AG10803 (cell line): ENCODE data around the gene RAMP1.

Experiments used
- DNase-seq: peaks from one replicate; pipeline ENCODE4 v3.0.0; 2010; ENCODE audit warnings: low read depth
- H3K4me3 ChIP-seq: 2 replicates; pipeline ENCODE4 v1.5.1; 2011; ENCODE audit warnings: mild to moderate bottlenecking, low read length, control low read depth
- TF ChIP-seq, protein P1 (sequence below): conservative IDR thresholded peaks from 2 replicates; pipeline ENCODE4 v1.5.1; 2011; ENCODE audit warnings: mild to moderate bottlenecking, low read length, control low read depth, inconsistent platforms

The RAMP1 gene

DNA sequence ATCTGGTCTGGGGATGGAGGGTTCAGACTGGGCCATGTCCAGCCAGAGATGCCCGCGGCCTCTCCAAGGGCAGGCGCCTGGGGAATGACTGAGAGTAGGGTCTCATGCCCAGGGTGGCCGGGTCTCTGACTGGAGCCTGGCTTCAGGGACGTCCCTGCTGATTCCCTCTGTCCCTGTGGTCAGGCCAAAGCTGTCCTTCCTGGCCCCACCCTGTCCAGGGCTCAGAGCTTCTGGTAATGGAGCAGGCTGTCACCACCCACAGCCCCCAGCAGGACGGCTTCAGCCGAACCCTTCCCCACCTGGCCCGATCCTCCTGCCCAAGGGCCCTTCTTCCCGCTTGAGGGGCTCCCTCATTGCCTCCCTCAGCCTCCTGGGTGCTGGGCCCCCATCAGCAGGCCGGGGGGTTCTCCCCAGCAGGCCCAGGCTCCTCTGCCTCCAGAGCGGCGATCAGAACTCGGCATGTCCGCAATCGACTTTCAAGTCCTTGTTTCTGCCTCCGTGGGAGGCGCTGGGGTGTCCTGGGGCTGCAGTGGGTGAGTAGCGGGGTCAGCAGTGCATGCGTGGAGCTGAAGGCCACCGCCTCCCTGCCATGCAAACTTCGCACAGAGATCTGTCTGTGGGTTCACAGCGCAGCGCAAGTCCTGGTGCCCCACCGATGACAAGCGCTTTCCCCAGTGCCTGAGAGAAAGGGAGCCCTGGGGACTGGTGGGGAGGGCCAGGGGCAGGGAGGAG, 18.3 kb downstream of the RAMP1 start:
- no peak overlapping the region for H3K4me3 ChIP-seq
- TF ChIP-seq, protein P1, sequence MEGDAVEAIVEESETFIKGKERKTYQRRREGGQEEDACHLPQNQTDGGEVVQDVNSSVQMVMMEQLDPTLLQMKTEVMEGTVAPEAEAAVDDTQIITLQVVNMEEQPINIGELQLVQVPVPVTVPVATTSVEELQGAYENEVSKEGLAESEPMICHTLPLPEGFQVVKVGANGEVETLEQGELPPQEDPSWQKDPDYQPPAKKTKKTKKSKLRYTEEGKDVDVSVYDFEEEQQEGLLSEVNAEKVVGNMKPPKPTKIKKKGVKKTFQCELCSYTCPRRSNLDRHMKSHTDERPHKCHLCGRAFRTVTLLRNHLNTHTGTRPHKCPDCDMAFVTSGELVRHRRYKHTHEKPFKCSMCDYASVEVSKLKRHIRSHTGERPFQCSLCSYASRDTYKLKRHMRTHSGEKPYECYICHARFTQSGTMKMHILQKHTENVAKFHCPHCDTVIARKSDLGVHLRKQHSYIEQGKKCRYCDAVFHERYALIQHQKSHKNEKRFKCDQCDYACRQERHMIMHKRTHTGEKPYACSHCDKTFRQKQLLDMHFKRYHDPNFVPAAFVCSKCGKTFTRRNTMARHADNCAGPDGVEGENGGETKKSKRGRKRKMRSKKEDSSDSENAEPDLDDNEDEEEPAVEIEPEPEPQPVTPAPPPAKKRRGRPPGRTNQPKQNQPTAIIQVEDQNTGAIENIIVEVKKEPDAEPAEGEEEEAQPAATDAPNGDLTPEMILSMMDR, result no peak

DNA sequence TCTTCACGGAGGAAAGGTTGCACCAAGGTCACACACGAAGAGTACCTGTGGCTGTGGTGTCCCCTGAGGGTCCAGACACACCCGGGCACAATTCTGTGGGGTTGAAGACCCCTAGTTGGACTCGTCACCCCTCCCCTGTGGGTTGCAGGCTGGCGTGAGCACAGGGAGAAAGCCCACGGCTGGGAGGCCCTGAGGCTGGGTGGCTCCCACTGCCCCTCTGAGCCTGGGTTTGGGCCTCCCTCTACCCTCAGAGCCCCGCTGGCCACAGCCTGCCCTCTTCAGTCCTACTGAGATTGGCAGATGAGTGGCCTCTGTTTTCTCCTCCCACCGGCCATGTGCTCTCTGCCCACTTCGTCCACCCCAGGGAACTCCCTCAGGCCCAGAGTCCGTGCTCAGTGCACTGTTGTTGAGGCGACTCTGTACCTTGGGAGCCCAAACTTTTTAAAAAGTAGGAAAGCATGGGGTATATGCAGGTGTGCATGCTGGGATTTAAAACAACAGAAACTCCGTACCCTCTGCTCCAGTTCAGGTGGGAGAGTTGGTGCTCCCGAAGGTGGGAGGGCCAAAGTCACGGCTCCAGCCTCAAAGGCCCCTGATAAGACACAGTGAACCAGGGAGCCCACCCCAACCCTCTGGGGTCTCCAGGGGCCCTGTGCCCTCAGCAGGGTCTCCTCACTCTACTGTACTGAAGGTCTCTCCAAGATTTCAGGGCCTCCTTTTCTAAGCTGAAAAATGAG, 19.1 kb downstream of the RAMP1 start:
- TF ChIP-seq, protein P1, result no peak
- H3K4me3 ChIP-seq, result no peak overlapping the region
- DNase-seq, result no peak

More for the DNA sequence above, 18.3 kb downstream of the RAMP1 start:
- no peak for DNase-seq

DNA sequence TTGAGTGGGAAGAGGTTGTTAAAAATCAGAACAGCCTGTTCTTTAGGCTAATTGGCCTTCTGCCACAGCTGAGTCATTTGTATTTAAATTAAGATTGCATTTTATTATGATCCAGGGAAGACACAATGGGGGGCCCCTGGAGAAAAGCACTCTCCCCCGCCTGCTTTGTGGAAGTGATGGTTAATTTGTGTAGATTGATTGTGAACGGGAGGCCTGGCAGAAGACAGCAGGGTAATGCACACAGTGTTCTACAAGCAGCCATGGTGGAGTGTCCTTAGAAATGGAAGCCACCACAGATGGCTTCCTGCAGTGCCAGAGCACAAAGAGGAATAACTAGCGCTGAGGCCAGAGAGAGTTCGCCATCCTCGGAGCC, 19.6 kb downstream of the RAMP1 start:
- TF ChIP-seq, protein P1, result no peak
- no peak overlapping the region for H3K4me3 ChIP-seq
- no peak for DNase-seq

DNA sequence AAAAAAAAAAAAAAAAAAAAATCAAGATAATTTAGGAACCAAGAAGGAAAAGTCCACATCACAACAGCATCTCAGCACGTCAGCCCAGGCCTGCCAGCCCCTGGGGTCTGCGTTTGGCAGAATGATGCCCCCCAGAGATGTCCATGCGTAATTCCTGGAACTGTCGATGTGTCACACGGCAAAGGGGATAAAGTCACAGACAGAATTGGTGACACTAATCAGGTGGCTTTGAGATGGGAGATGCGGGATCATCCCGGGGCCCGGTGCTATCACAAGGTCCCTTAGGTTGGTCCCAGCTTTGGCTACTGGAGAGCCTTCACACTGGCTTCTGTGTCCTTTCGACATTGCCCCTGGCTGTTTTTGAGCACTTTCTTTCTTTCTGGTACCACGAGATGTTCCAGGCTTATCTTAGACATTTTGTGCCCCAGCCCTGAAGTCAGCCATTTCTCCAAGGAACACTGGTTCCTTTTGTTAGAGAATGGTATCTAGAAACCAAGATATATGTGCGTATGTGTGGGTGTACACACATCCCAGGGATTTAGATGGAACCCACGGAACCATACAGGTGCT, 20.7 kb downstream of the RAMP1 start:
- no peak for DNase-seq
- H3K4me3 ChIP-seq, result no peak overlapping the region
- TF ChIP-seq, protein P1, result no peak

DNA sequence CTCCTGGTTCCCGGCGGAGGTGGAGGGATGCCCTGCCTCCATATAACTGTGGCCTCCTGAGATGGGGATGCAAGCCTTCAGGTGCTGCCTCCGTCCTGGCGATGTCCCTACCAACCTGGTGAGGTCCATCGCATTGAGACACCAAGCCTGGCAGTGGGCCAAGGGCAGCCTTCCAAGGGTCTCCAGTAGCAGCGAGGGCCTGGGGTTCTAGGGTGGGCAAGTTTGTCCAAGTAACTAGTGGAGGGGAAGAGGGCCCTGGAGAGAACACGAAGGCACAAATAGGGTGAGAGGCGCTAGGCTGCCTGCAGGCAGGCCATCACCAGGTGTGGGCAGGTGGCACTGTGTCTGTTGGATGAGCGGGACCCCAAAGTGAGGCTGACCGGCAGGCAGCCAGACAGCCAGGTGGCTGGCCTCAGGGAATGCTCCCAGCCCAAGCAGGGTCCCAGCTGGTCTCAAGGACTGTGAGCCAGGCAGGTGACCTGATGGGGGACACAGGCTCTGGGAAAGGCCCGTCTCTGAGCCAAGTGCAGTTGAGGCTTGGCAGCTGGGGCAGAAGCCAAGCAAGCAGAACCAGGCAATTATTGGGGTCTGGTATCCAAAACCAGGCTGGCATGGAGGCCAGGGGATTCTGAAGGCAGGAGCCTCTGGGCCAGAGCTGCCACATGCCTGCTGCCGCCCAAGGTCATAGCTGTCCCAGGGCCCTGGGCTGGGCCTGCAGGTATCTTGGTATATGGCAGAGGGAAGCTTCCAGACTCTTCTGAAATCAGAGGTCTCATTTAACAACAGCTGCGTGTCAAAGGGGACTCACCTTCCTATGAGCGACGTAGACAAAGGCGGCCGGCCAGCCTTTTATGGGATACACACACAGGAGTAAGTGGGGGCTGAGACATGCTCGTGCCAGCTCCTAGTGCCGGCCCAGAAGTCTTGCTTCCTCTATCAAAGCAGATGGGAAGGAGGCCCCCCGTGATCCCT, 23.4 kb downstream of the RAMP1 start:
- no peak overlapping the region for H3K4me3 ChIP-seq
- no peak for DNase-seq
- TF ChIP-seq, protein P1, result no peak

DNA sequence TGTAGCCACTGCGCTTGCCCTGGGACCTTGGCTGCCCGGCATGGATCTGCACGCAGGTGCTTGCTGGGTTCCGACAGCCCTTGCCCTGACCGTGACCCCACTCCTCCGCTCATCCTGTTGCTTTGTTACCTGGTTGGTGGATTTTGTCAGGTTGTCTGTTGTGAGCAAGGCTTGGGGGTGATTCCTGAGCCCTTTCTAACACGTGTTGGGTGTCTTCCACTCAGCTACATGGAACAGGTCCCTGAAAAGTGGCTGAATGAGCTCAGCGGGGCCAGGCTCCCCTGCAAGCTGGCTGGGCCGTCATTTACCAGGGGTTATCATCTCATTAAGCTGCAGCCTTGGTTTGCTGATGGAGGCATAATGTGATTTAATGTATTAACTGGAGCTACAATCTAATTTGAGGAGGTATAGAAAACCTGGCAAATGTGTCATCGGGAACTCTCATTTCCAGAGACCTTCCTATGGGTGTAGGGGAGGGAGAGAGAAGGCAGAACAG, 24.6 kb downstream of the RAMP1 start:
- no peak for DNase-seq
- H3K4me3 ChIP-seq, result no peak overlapping the region
- TF ChIP-seq, protein P1, result no peak
